Islet of Langerhans (tissue), 1 donor: ENCODE data around the gene ATOH8.
"Not testable (repeated sequence)": the region's sequence is repeated elsewhere in the genome, so short reads cannot be mapped to it uniquely, and the experiment has no call there.

ENCODE experiments used
- FAIRE-seq: peaks from one replicate; lab custom pipeline; 2011; peaks lifted over from hg19 to GRCh38; lab: Jason Lieb, UNC

The ATOH8 gene

DNA sequence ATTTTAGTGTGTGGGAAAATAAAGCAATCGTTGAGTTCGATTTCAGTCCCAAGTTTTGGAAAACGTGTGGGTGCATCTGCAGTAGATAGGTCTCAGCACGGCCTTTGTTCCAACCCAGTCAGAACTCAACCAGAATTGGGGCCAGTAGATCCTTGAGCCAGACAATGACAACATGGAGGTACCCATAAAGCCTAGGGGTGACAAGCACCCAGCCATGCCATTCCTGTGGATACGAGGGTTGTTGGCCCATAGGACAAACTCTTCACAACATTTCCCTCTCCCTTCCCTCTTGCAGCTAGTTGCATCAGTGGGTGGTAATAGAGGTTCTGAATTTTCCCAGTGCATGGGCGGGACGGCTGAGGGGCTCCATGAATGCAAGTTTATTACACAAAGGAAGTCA is 74.9 kb downstream of the ATOH8 start:
- no peak for FAIRE-seq

DNA sequence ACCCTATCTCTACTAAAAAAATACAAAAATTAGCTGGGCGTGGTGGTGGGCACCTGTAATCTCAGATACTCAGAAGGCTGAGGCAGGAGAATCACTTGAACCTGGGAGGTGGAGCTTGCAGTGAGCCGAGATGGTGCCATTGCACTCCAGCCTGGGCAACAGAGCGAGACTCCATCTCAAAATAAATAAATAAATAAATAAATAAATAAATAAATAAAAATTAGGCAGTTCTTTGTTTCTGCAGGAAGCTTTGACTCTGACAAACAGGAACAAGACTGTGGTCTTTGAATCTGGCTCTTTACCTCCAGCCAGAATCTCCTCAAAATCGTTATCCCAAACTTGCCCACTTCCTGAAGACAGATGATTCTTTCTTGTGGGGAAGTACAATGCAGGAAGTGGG is 75.6 kb downstream of the ATOH8 start:
- not testable (repeated sequence) for FAIRE-seq

DNA sequence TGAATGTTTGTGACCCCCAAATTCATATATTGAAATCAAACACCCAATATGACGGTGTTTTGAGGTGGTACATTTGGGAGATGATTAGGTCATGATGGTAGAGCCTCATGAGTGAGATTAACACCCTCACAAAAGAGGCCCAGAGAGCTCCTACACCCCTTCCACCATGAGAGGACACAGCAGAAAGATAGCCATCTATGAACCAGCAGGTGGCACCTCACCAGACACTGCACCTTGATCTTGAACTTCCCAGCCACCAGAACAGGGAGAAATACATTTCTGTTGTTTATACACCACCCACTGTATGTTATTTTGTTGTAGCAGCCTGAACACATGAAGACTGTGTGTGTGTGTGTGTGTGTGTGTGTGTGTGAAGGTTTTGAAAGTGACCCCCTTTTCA is 76.9 kb downstream of the ATOH8 start:
- FAIRE-seq, result no peak

DNA sequence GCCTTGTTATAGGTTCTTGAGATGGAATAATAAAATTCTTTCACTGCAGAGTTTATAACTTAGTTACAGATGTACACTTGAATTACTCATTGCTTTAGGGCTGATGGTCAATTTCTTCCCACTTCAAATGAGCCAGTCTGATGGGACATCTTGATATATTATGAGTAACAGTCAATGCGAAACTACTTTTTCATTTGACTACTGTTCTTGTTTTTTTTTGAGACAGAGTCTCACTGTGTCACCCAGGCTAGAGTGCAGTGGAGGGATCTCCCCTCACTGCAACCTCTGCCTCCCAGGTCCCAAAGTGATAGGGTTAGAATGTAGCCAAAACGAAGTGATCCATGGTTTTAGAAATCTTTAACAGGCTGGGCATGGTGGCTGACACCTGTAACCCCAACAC is 77.9 kb downstream of the ATOH8 start:
- no peak for FAIRE-seq

DNA sequence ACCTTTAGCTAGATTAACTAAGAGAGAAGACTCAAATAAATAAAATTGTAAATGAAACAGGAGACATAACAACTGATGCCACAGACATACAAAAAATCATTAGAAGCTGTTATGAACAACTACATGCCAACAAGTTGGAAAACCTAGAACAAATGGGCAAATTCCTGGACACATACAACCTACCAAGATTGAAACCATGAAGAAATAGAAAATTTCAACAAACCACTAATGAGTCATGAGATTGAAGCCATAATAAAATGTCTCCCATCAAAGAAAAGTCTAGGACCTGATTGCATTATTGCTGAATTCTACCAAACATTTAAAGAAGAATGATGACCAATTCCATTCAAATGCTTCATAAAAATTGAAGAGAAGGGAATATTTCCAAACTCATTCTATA is 80.7 kb downstream of the ATOH8 start:
- FAIRE-seq, result no peak
